OCI-LY7 (cell line): ENCODE results near the gene SMYD3. TPM values are rescaled to one million over a fixed set of nuclear protein-coding genes. Genes with fewer than 3 reads are reported as not detected.
A peak's percentile ranks its signal among the peaks of the same experiment; 100 is the strongest.

ENCODE experiments used
- BruUV-seq: library from RNA; stranded (reverse); fragments of 400-500 nt; replicated peaks from 2 replicates; lab custom pipeline; 2021; lab: Mats Ljungman, UMichigan
- CTCF ChIA-PET: fragments of 300-600 bp; sonication (Branson Sonifier 250); formaldehyde crosslinking; loops from one replicate; lab custom pipeline; 2022; ENCODE audit warnings: antibody characterized with exemption; ENCODE audit not compliant: unreplicated experiment; lab: Charles Lee
- POLR2A ChIA-PET: fragments of 300-600 bp; sonication (Branson Sonifier 250); formaldehyde crosslinking; loops from one replicate; lab custom pipeline; 2022; ENCODE audit warnings: antibody characterized with exemption; lab: Charles Lee
- DNase-seq: peaks from one replicate; pipeline ENCODE4 v3.0.0-alpha.2; 2015; ENCODE audit warnings: low spot score
- H2AFZ ChIP-seq: fragments of 200-600 bp; sonication (generic), shearing (Covaris generic); 2 replicates; pipeline ENCODE4 v1.6.1; 2014; ENCODE audit warnings: mild to moderate bottlenecking, antibody characterized with exemption, low read length, moderate library complexity
- H3K27ac ChIP-seq: fragments of 200-600 bp; sonication (generic); 2 replicates; pipeline ENCODE4 v1.5.1; 2014; ENCODE audit warnings: mixed run types, low read depth, mild to moderate bottlenecking, moderate library complexity, low read length, inconsistent platforms; ENCODE audit not compliant: poor library complexity, severe bottlenecking
- H3K36me3 ChIP-seq: fragments of 200-600 bp; sonication (generic); 2 replicates; pipeline ENCODE4 v1.6.1; 2014; ENCODE audit warnings: mild to moderate bottlenecking, antibody characterized with exemption, low read length, moderate library complexity, mixed read lengths; ENCODE audit not compliant: insufficient read depth
- H3K4me1 ChIP-seq: fragments of 200-600 bp; sonication (generic); 2 replicates; pipeline ENCODE4 v1.5.1; 2014; ENCODE audit warnings: mild to moderate bottlenecking, low read length; ENCODE audit not compliant: insufficient read depth, poor library complexity, severe bottlenecking
- H3K4me2 ChIP-seq: fragments of 200-600 bp; sonication (generic); 2 replicates; pipeline ENCODE4 v1.6.1; 2014; ENCODE audit warnings: mild to moderate bottlenecking, low read length
- H3K4me3 ChIP-seq: fragments of 200-600 bp; sonication (generic); 2 replicates; pipeline ENCODE4 v1.5.1; 2014; ENCODE audit warnings: mild to moderate bottlenecking, low read depth, low read length; ENCODE audit not compliant: poor library complexity, severe bottlenecking
- H3K79me2 ChIP-seq: fragments of 200-600 bp; sonication (generic); 2 replicates; pipeline ENCODE4 v1.6.1; 2016; ENCODE audit warnings: low read depth, mild to moderate bottlenecking, low read length, moderate library complexity, mixed read lengths; ENCODE audit not compliant: insufficient read depth
- H3K9me2 ChIP-seq: fragments of 200-600 bp; sonication (generic); 2 replicates; pipeline ENCODE4 v1.6.1; 2016; ENCODE audit warnings: mild to moderate bottlenecking, low read length, mixed read lengths; ENCODE audit not compliant: insufficient read depth
- H3K9me3 ChIP-seq: fragments of 200-600 bp; sonication (generic); 2 replicates; pipeline ENCODE4 v1.6.1; 2014; ENCODE audit warnings: mild to moderate bottlenecking, mixed run types, low read length, mixed read lengths
- H4K20me1 ChIP-seq: fragments of 200-600 bp; sonication (generic); 2 replicates; pipeline ENCODE4 v1.6.1; 2014; ENCODE audit warnings: mild to moderate bottlenecking, antibody characterized with exemption, low read length, moderate library complexity, mixed read lengths; ENCODE audit not compliant: insufficient read depth
- EZH2phosphoT487 ChIP-seq: fragments of 200-600 bp; sonication (generic); IDR thresholded peaks from 2 replicates; pipeline ENCODE4 v1.6.1; 2018; ENCODE audit warnings: low read depth, borderline replicate concordance, mild to moderate bottlenecking, mixed run types, antibody characterized with exemption, low read length, moderate library complexity, mixed read lengths
- intact Hi-C: fragments of 100-400 bp; cut with micrococcal nuclease; formaldehyde crosslinking; loops from one replicate; pipeline ENCODE4 v1.10.0; 2022; ENCODE audit not compliant: unreplicated experiment
- total RNA-seq, 2 experiments: library from RNA; depleted of rRNA in 1 of 2; stranded (reverse); fragments of >200 nt in 1 of 2; shearing (Covaris generic) in 1 of 2; gene quantifications; 2 replicates each; pipeline ENCODE4 v1.2.3, GENCODE V29; 2014 to 2022
- TF ChIP-seq, protein P1 (sequence below): fragments of 200-600 bp; sonication (generic); conservative IDR thresholded peaks from 2 replicates; pipeline ENCODE4 v1.5.1; 2014; ENCODE audit warnings: mild to moderate bottlenecking, antibody characterized with exemption, low read length, moderate library complexity, mixed read lengths

Gene SMYD3
- total RNA-seq, 2 experiments from 2014 or later: 28.9 to 34.5 TPM

GRCh38 chr1:245809361-245809760 is 697.7 kb downstream of the SMYD3 start:
- peak overlapping the region; percentile 88 for H3K4me2 ChIP-seq
- no peaks in the 10 kb centered on the region for H3K9me2 ChIP-seq
- POLR2A ChIA-PET: interaction anchor here (1.1 to 1.4 kb wide), 2 partner anchors 25 to 888 kb away, joined by 5 to 6 read pairs; no protein-coding TSS in a partner anchor
- peak overlapping the region; percentile 50 for H3K4me3 ChIP-seq
- no peaks in the 10 kb centered on the region for H3K79me2 ChIP-seq
- H4K20me1 ChIP-seq: no peaks in the 10 kb centered on the region
- peaks cover 73% of the 10 kb centered on the region for H3K4me1 ChIP-seq
- intact Hi-C loops: loop anchor here (2.0 to 10.0 kb wide), 2 partner anchors 135 to 975 kb away; partner anchors contain the start of gene COX20
- no peaks in the 10 kb centered on the region for H3K9me3 ChIP-seq
- peak overlapping the region; percentile 74; the same call in 1 of the 2 replicates for H2AFZ ChIP-seq
- DNase-seq: peak; percentile 31
- peak overlapping the region; percentile 90 for H3K27ac ChIP-seq
- CTCF ChIA-PET: interaction anchor here (0.7 kb wide), 1 partner anchor 10 kb away, joined by 3 read pairs; no protein-coding TSS in a partner anchor
- no TSS peak for BruUV-seq
- TF ChIP-seq, protein P1, sequence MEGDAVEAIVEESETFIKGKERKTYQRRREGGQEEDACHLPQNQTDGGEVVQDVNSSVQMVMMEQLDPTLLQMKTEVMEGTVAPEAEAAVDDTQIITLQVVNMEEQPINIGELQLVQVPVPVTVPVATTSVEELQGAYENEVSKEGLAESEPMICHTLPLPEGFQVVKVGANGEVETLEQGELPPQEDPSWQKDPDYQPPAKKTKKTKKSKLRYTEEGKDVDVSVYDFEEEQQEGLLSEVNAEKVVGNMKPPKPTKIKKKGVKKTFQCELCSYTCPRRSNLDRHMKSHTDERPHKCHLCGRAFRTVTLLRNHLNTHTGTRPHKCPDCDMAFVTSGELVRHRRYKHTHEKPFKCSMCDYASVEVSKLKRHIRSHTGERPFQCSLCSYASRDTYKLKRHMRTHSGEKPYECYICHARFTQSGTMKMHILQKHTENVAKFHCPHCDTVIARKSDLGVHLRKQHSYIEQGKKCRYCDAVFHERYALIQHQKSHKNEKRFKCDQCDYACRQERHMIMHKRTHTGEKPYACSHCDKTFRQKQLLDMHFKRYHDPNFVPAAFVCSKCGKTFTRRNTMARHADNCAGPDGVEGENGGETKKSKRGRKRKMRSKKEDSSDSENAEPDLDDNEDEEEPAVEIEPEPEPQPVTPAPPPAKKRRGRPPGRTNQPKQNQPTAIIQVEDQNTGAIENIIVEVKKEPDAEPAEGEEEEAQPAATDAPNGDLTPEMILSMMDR: no peak
- TF ChIP-seq EZH2phosphoT487: no peak
- no peaks in the 10 kb centered on the region for H3K36me3 ChIP-seq

DNA sequence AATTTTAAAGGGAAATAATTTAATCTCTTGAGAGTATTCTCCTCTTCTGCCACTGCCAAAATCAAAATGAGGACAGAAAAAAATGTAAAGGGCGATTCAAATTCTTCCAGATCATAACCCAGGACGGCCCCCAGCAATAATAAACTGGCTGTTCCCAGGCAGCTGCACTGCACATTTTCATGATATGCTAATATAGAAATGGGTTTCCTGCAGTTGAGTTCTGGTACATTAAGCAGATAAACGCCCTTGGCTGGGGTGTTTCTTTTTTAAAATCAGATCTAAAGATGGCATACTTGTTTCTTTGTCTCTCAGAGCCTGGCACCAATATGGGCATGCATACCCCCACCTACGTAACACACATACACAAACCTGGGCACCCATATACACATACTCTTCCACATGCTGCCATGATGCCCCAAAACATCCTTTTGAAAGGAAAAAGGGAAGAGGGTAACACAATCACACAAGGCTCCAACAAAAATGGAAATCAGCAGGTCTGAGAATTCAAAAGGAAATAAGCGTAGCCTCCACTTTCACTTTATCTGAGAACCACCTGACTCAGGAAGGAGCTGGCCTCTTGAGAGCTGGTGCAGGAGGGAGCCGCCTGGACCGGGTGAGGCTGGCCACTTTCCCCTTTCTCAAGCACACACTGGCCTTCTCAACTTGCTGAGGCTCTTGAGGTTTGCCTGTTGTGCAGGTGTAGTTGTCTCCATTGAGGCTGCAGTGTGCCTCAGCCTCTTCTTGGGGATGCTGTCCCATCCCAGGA is 698.9 kb downstream of the SMYD3 start:
- Histone ChIP-seq H3K79me2 (no peaks in the 10 kb centered on the region), H3K27ac (peak overlapping the region; percentile 90), H3K9me3 (no peaks in the 10 kb centered on the region), H3K36me3 (no peaks in the 10 kb centered on the region), H3K9me2 (no peaks in the 10 kb centered on the region), H3K4me3 (peak overlapping the region; percentile 50), H4K20me1 (no peaks in the 10 kb centered on the region), H2AFZ (peak overlapping the region; percentile 74), H3K4me2 (peak overlapping the region; percentile 88), H3K4me1 (peaks cover 73% of the 10 kb centered on the region)
- no TSS peak for BruUV-seq
- intact Hi-C loops: loop anchor here (2.0 to 10.0 kb wide), 2 partner anchors 133 to 973 kb away; partner anchors contain the start of gene COX20
- ChIA-PET POLR2A (interaction anchor here (0.5 to 0.9 kb wide), 6 partner anchors 9 to 994 kb away, joined by 3 to 8 read pairs (median 4); no protein-coding TSS in a partner anchor), CTCF (interaction anchor here (0.6 kb wide), 1 partner anchor 10 kb away, joined by 4 read pairs; no protein-coding TSS in a partner anchor)
- TF ChIP-seq, protein P1: no peak
- DNase-seq: peak; percentile 79
